HL-60/S4 treated with retinoic acid at 250 ng/mL for 4 days and 3 days (cell line): Measurements from ENCODE around the gene SLC24A5.

Experiments used
- in situ Hi-C: fragments of 300-500 bp; cut with MboI; formaldehyde crosslinking; loops from 2 replicates; pipeline ENCODE4 v1.7.0; 2022; ENCODE audit warnings: low sequenced_read_pairs

Gene SLC24A5

GRCh38 chr15:48185529-48185928 lies 64.7 kb downstream of the SLC24A5 start:
- in situ Hi-C loops: no loop called here

- in situ Hi-C loops: no loop called here
Measured at GRCh38 chr15:48186271-48186670, 65.5 kb downstream of the SLC24A5 start.

GRCh38 chr15:48190932-48191573 lies 70.3 kb downstream of the SLC24A5 start:
- in situ Hi-C loops: no loop called here

- in situ Hi-C loops: no loop called here
Measured at GRCh38 chr15:48191574-48192225, 70.9 kb downstream of the SLC24A5 start, which contains the start of gene CTXN2. Gene CTXN2 (plus strand): TSS chr15:48191665. CDS start chr15:48201301, 9,636 bp downstream.
